Uterus (tissue), 2 donors: Measurements from ENCODE around the gene VPS54.
"Not testable (repeated sequence)": the region's sequence is repeated elsewhere in the genome, so short reads cannot be mapped to it uniquely, and the experiment has no call there.

Experiments
- CTCF ChIP-seq, 4 experiments: fragments of 200-600 bp in 2 of 4; fragments of 450-650 bp in 2 of 4; sonication (generic) in 2 of 4; IDR thresholded peaks; one replicate each; pipeline ENCODE4 v1.5.1; 2016 to 2019; ENCODE audit warnings: antibody characterized with exemption in 4 of 4, mild to moderate bottlenecking in 2 of 4, moderate library complexity in 1 of 4
- POLR2A ChIP-seq, 2 donors: fragments of 450-650 bp; IDR thresholded peaks; one replicate each; pipeline ENCODE4 v1.6.1; 2016; ENCODE audit warnings: antibody characterized with exemption in 2 of 2, mild to moderate bottlenecking in 1 of 2, moderate library complexity in 1 of 2

DNA sequence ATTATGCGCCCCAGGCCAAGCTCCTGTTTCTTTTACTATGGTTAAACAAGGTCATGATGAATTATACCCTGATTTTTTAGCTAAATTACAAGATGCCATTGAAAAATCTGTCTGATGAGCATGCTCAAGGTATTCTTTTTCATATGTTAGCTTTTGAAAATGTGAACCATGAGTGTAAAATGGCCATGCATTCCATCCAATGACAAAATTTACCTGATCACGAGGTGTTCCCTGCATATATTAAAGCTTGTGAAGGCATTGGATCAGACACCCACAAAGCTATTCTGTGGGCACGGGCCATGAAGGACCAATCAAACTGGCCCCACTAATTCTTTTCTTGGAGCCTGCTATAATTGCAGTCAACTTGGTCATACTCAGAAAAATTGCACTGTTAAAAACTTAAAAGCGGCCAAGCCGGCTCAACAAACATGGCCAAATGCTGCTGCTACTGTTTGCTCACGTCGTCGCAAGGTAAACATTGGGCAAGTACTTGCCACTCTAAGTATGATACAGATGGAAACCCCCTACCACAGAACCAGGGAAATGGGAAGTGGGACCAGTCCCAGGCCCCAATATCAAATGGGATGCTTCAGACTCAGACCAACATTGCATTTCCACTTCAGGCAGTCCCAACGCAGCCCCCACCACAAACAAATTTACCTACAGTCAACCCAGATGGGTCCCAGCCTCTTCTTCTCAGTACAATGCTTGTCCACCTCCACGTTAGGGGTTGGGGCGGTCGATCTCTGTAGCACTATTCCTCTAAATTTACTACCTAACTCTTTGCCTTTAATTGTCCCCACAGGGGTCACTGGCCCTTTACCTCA, 27.8 kb downstream of the VPS54 start:
- not testable (repeated sequence) for TF ChIP-seq POLR2A, CTCF (IDR thresholded peaks at IDR 0.05)
